Stimulated activated CD8-positive, alpha-beta memory T cell treated with anti-CD3 and anti-CD28 coated beads, Interleukin-12 subunit alpha, Interleukin-12 subunit beta, amount 100 ng/mL, for 1 hour (primary cell): ENCODE measurements around the gene CRISPLD2.

ENCODE experiments used
- DNase-seq: peaks from one replicate; pipeline ENCODE4 v3.0.0-alpha.2; 2020; ENCODE audit warnings: low read depth

CRISPLD2 gene

DNA sequence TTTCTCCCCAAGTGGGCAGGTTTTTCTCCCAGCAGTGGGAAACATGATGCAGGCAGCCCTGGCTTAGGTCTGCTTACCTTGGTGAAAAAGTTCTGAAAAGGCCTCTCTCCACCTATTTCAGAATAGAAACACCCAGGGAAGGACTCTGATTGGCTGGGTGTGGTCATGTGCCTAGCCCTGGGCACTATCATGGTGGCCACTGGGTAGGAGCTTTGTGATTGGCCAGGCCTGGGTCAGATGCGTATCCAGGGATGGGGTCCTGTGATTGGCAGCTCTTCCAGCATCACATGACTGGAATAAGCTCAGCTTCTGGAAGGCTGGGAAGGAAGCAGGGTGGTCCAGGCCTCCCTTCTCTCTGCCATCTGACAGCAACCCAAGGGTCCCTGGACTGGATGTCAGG, 138.0 kb downstream of the CRISPLD2 start:
- DNase-seq: no peak
